Right ventricle myocardium inferior (tissue), 1 donor: ENCODE results near the gene TBX19. TPM values are rescaled to one million over a fixed set of nuclear protein-coding genes. Genes with fewer than 3 reads are reported as not detected.

ENCODE experiments used
- ATAC-seq: fragments of 200-7000 bp; cut with Tn5 transposase; one replicate; pipeline ENCODE4 v1.9.1; 2020; ENCODE audit warnings: mild to moderate bottlenecking, moderate library complexity
- DNase-seq: peaks from one replicate; pipeline ENCODE4 v3.0.0; 2021; ENCODE audit errors: missing footprints
- intact Hi-C: fragments of 100-400 bp; cut with DNase I; formaldehyde crosslinking; loops from one replicate; pipeline ENCODE4 v1.11.0; 2022
- total RNA-seq: library from RNA; stranded (reverse); fragmentation: NEBNext Ultra II Directional; extraction: Animal tissue kit (Norgen Biotek cat#: 25700); gene quantifications from one replicate; pipeline ENCODE4 v1.2.1, GENCODE V29; 2021
- donor health status: DM: no; HTN: yes; CAD: no; lungs with severe emphysema.

Gene TBX19
- total RNA-seq, 1 donor from 2014 or later: 0.43 TPM

- ATAC-seq: no peak
- no peak for DNase-seq
- intact Hi-C loops: no loop called here
Measured at GRCh38 chr1:168271636-168272035, 9.0 kb upstream of the TBX19 start.

- no peak for ATAC-seq
- intact Hi-C loops: no loop called here
- DNase-seq: no peak
Measured at GRCh38 chr1:168273575-168273974, 7.1 kb upstream of the TBX19 start.

GRCh38 chr1:168279253-168279652, 1.4 kb upstream of the TBX19 start:
- no peak for DNase-seq
- intact Hi-C loops: no loop called here
- ATAC-seq: no peak

GRCh38 chr1:168281603-168282325, 1.1 kb downstream of the TBX19 start:
- DNase-seq (no peak), ATAC-seq (no peak)
- intact Hi-C loops: no loop called here

DNA sequence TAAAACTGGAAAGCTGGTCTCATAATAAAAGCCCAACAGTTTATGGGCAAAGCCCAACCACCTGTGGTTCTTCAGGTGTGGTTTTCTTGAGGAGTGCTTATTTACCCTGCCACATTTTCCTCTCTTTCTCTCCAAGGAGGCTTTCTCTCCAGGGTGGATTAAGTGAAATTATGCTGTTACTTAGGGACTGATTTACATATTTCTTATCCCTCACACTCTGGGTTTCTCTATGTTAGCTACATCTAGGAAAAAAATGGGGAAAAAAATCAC, 4.8 kb downstream of the TBX19 start:
- no peak for DNase-seq
- ATAC-seq: no peak
- intact Hi-C loops: no loop called here

DNA sequence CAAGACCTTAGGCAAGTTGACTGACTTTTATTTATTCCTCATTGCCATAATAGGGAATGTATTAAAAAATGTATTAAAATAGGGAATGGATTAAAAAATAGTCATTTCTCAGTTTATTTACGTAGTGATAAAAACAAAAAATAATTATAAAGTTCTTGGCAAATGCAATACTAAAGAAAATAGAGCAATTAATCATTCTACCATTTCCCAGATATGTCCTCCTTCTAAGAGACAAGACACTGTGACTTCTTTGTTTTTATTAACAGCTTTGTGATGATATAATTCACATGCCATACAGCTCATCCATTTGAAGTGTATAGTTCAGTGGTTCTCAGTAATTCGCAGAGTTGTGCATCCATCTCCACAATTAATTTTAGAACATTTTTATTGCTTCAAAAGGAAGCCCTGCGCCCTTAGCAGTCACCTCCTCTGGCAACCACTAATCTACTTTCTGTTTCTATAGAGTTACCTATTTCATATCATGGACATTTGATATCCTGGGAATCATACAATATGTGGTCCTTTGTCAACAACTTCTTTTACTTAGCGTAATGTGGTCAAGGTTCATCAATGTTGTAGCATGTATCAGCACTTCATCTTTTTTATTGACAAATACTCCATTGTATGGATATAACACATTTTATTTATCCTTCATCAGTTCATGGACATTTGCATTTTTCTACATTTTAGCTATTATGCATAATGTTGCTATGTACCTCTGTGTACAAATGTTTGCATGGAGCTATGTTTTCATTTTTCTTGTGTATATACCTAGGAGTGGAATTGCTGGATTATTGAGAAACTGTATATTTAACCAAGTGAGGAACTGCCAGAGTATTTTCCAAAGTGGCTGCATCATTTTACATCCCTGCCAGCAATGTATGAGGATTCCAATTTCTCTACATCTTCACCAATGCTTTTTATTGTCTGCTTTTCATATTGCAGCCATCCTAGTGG, 5.6 kb downstream of the TBX19 start:
- DNase-seq (no peak), ATAC-seq (no peak)
- intact Hi-C loops: no loop called here

DNA sequence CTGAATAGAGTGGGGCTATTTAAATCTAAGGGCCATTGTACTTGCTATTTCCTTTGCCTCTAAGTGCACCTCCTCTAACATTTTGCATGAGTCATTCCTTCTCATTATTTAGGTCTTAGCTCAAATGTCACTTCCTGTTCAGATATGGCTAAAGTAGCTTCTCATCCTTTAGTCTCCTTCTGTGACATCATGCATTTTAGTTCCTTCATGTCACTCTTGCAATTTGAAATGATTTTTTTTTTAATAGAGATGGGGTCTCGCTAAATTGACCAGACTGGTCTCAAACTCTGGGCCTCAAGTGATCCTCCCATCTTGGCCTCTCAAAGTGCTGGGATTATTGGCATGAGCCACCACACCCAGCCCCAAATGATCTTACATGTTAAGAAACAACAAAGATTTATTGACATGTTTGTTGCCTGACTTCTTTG, 6.6 kb downstream of the TBX19 start:
- DNase-seq (no peak), ATAC-seq (no peak)
- intact Hi-C loops: no loop called here

DNA sequence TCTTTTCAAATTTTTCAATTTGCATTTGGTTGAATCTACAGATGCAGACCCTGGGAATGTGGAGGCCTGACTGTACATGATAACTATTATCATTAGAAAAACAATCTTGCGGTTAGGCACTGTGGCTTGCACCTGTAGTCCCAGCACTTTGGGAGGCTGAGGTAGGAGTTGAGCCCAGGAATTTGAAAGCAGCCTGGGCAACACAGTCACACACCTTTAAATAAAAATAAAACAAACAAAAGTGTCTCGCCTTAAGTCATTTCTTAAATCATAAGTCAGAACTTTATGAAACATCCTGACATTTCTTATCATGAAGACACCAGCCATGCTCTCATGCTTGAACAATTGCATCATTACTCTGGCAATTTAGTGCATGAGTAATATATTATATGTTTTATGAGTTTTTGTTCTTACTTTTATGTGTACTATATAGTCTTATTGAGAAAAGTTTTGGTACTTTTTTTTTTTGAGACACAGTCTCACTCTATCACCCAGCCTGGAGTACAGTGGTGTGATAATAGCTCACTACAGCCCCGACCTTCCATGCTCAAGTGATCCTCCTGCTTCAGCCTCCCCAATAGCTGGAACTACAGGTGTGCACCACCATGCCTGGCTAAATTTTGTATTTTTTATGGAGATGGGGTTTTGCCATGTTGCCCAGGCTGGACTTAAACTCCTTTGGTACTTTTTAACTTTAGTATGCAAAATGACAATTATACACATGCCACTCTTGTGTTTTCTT, 7.8 kb downstream of the TBX19 start:
- ATAC-seq (no peak), DNase-seq (no peak)
- intact Hi-C loops: no loop called here

DNA sequence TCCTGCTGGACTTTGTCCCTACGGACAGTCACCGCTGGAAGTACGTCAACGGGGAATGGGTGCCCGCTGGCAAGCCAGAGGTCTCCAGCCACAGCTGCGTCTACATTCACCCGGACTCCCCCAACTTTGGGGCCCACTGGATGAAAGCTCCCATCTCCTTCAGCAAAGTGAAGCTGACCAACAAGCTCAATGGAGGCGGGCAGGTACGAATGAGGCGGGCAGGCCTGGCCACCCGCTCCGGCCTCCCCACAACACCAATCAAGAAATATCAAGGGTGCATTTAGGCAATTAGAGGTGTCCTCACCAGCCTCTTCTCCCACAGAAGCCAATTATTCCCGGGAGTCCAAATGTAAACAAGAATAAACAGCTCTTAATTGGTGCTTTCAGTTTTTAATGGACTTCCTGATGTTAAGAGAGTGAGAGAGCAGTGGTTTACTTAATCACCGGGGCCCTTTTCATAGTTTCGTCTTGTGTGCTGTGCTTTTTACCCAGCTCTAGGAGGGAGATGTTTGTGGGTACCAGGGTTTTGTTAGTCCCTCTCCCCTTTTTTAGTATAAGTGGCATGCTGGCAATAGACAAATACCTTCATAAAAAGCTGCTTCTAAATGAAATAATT, 10.7 kb downstream of the TBX19 start:
- intact Hi-C loops: no loop called here
- DNase-seq (no peak), ATAC-seq (no peak)

GRCh38 chr1:168293356-168293755, 12.7 kb downstream of the TBX19 start:
- intact Hi-C loops: no loop called here
- DNase-seq: no peak
- ATAC-seq: no peak

- intact Hi-C loops: no loop called here
- no peak for DNase-seq
- no peak for ATAC-seq
Measured at GRCh38 chr1:168295411-168296114, 14.9 kb downstream of the TBX19 start.

GRCh38 chr1:168297019-168297730, 16.5 kb downstream of the TBX19 start:
- intact Hi-C loops: no loop called here
- ATAC-seq: no peak
- DNase-seq: no peak

GRCh38 chr1:168298446-168298845, 17.8 kb downstream of the TBX19 start:
- intact Hi-C loops: no loop called here
- ATAC-seq: no peak

DNA sequence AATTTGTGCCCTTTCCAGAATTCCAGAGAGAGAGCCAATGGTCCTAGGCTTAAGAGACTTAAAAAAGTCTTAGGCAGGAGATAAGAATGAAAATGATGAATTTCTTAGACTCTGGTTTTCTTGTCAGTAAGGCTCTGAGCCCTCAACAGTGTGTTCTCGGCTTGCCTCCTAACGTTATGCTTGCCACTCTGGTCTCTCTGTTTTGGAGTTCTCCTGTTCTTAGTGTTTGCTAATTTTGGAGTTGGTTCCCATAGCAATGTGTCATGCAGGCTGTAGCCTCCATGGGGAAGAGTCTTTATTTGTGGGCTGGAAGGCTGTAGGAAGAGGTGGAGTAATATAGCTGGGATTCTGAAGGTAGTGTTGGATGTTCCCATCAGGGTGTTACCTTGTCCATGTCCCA, 19.9 kb downstream of the TBX19 start:
- intact Hi-C loops: no loop called here
- DNase-seq (no peak), ATAC-seq (no peak)

More at GRCh38 chr1:168298446-168298845, 17.8 kb downstream of the TBX19 start:
- DNase-seq: no peak

GRCh38 chr1:168301664-168302320, 21.1 kb downstream of the TBX19 start:
- DNase-seq (no peak), ATAC-seq (no peak)
- intact Hi-C loops: no loop called here

DNA sequence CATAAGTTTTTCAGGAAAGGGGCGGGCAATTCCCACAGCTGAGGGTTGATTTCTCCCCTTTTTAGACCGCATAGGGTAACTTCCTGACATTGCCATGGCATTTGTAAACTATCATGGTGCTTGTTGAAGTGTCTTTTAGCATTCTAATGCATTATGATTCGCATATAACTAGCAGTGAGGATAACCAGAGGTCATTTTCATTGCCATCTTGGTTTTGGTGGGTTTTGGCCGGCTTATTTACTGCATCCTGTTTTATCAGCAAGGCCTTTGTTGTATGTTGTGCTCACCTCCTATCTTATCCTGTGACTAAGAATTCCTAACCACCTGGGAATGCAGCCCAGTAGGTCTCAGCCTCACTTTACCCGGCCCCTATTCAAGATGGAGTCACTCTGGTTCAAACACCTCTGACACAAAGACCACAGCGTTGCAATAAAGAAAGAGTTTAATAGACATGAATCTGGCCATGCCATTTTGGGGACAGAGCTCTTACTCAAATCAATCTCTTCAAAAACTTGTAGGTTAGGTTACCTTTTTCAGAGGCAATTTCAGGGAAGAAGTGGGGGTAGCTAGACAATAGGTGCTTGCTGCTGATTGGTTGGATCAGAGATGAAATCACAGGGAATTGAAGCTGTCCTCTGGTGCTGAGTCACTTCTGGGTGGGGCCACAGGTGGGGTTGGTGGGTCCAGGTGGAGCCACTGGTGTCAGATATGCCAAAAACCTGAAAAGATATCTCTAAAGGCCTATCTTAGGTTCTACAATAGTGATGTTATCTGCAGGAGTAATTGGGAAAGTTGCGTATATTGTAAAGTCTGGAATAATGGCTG, 23.3 kb downstream of the TBX19 start:
- DNase-seq: no peak
- intact Hi-C loops: no loop called here
- ATAC-seq: no peak

DNA sequence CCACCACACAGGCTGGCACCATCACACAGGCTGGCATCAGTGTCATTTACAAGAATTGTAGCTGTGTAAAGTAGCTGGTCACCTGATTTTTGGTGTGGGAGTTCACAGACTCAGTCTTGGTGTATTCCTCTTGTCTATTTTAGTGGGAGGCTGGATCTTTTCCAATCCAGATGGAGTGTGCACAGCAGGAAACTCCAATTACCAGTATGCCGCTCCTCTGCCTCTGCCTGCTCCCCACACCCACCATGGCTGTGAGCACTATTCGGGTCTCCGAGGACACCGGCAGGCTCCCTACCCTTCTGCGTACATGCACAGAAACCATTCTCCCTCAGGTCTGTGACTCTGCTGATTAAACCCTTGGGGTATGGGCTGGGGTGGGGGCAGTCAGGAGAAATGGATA, 24.2 kb downstream of the TBX19 start:
- ATAC-seq (no peak), DNase-seq (no peak)
- intact Hi-C loops: no loop called here
